Esophagus mucosa (tissue), 1 donor: ENCODE data around the gene CCDC80. TPM values are rescaled to one million over a fixed set of nuclear protein-coding genes. Genes with fewer than 3 reads are reported as not detected.
"Not testable (repeated sequence)": the region's sequence is repeated elsewhere in the genome, so short reads cannot be mapped to it uniquely, and the experiment has no call there.

Experiments
- ATAC-seq: fragments of 200-7000 bp; cut with Tn5 transposase; one replicate; pipeline ENCODE4 v1.9.1; 2020
- total RNA-seq: library from RNA; stranded (reverse); gene quantifications from one replicate; pipeline ENCODE4 v1.2.4, GENCODE V29; 2023
- donor health status: DM: yes; HTN: yes; CAD: no.

The CCDC80 gene
- total RNA-seq = 13.2 TPM

- ATAC-seq = peak; percentile 65
Measured at GRCh38 chr3:112640930-112641801, at the start of gene CCDC80. Gene CCDC80 (minus strand): TSS chr3:112641143. CDS start chr3:112639905, 1,238 bp downstream.

- ATAC-seq = no peak
Measured at GRCh38 chr3:112689989-112690388, 49.0 kb upstream of the CCDC80 start.

GRCh38 chr3:112689385-112689784, 48.4 kb upstream of the CCDC80 start:
- ATAC-seq = no peak

GRCh38 chr3:112688819-112689218, 47.9 kb upstream of the CCDC80 start:
- ATAC-seq = peak; percentile 83

- no peak for ATAC-seq
Measured at GRCh38 chr3:112688085-112688769, 47.3 kb upstream of the CCDC80 start.

- ATAC-seq = no peak
Measured at GRCh38 chr3:112687616-112688015, 46.7 kb upstream of the CCDC80 start.

GRCh38 chr3:112687211-112687610, 46.3 kb upstream of the CCDC80 start:
- no peak for ATAC-seq

- ATAC-seq = no peak
Measured at GRCh38 chr3:112685956-112686799, 45.2 kb upstream of the CCDC80 start.

- ATAC-seq = no peak
Measured at GRCh38 chr3:112685420-112685819, 44.5 kb upstream of the CCDC80 start.

GRCh38 chr3:112682361-112682760, 41.4 kb upstream of the CCDC80 start:
- ATAC-seq = no peak

GRCh38 chr3:112681822-112682325, 40.9 kb upstream of the CCDC80 start:
- ATAC-seq = no peak

- peak; percentile 96 for ATAC-seq
Measured at GRCh38 chr3:112676659-112677234, 35.8 kb upstream of the CCDC80 start.

- no peak for ATAC-seq
Measured at GRCh38 chr3:112675943-112676535, 35.1 kb upstream of the CCDC80 start.

GRCh38 chr3:112675349-112675748, 34.4 kb upstream of the CCDC80 start:
- ATAC-seq = no peak

- no peak for ATAC-seq
Measured at GRCh38 chr3:112672716-112673541, 32.0 kb upstream of the CCDC80 start.

- ATAC-seq = peak; percentile 83
Measured at GRCh38 chr3:112671930-112672715, 31.2 kb upstream of the CCDC80 start.

- peak; percentile 3 for ATAC-seq
Measured at GRCh38 chr3:112670824-112671223, 29.9 kb upstream of the CCDC80 start.

- no peak for ATAC-seq
Measured at GRCh38 chr3:112667599-112667998, 26.7 kb upstream of the CCDC80 start.

- not testable (repeated sequence) for ATAC-seq
Measured at GRCh38 chr3:112665009-112665408, 24.1 kb upstream of the CCDC80 start.

GRCh38 chr3:112656043-112656442, 15.1 kb upstream of the CCDC80 start:
- no peak for ATAC-seq
